Ovary (tissue), 9 donors: ENCODE data around the gene TCF12. TPM values are rescaled to one million over a fixed set of nuclear protein-coding genes. Genes with fewer than 3 reads are reported as not detected.

Source experiments
- DNase-seq, 5 donors: peaks; one replicate each; pipeline ENCODE4 v3.0.0-alpha.2; 2019 to 2020
- H3K27ac ChIP-seq, 2 donors: fragments of 200-600 bp; one replicate each; pipeline versions ENCODE4 v1.5.1 to v1.8.0; 2019 to 2022
- H3K27me3 ChIP-seq: fragments of 200-600 bp; one replicate; pipeline ENCODE4 v1.8.0; 2022
- H3K36me3 ChIP-seq: fragments of 200-600 bp; sonication (generic); one replicate; pipeline ENCODE4 v1.5.1; 2019
- H3K4me1 ChIP-seq: one replicate; pipeline ENCODE4 v1.8.1; 2013; ENCODE audit warnings: mild to moderate bottlenecking, moderate library complexity; ENCODE audit not compliant: insufficient read depth
- H3K4me3 ChIP-seq: fragments of 200-600 bp; sonication (generic); one replicate; pipeline ENCODE4 v1.5.1; 2017
- H3K9me3 ChIP-seq, 2 donors: fragments of 200-600 bp in 1 of 2; sonication (generic) in 1 of 2; one replicate each; pipeline versions ENCODE4 v1.5.1 to v1.8.1; 2013 to 2019; ENCODE audit warnings: mild to moderate bottlenecking in 1 of 2, moderate library complexity in 1 of 2
- EP300 ChIP-seq: sonication (generic); formaldehyde crosslinking; IDR thresholded peaks from one replicate; pipeline ENCODE4 v1.6.1; 2017; ENCODE audit warnings: antibody characterized with exemption
- POLR2A ChIP-seq: fragments of 450-650 bp; IDR thresholded peaks from one replicate; pipeline ENCODE4 v1.6.1; 2017; ENCODE audit warnings: antibody characterized with exemption, mild to moderate bottlenecking, moderate library complexity
- WGBS, 3 donors: extraction: QIAGEN DNeasy Blood & Tissue Kit in 1 of 3; methylation state at CpG; one replicate each; pipeline versions ENCODE4 v1.1.5 to v1.1.7; 2013 to 2017; 5-methylcytosine and 5-hydroxymethylcytosine counted together
- intact Hi-C, 4 donors: fragments of 100-400 bp; cut with DNase I; formaldehyde crosslinking; loops; one replicate each; pipeline versions ENCODE4 v1.11.0 to v1.15.1; 2022 to 2023
- polyA plus RNA-seq, 2 donors: library from polyadenylated mRNA; stranded (reverse); fragments of 200-250 nt in 1 of 2; fragments of 350-450 nt in 1 of 2; fragmentation: Illumina TruSeq in 1 of 2; extraction: RNeasy Lipid Tissue Mini Kit (QIAGEN cat#74804) in 1 of 2; gene quantifications; one replicate each; pipeline ENCODE4 v1.2.3, GENCODE V29; 2013 to 2014
- total RNA-seq, 7 donors: library from RNA; depleted of rRNA in 2 of 7; stranded (reverse); fragments of >200 nt in 2 of 7; fragmentation: NEBNext Ultra II Directional in 3 of 7; extraction: Animal tissue kit (Norgen Biotek cat#: 25700) in 3 of 7; gene quantifications; one replicate each; pipeline versions ENCODE4 v1.1.0 to v1.2.4, GENCODE V29; 2016 to 2023
- TF ChIP-seq, protein P1 (sequence below), 3 donors: fragments of 450-650 bp in 2 of 3; fragments of 200-600 bp in 1 of 3; IDR thresholded peaks; one replicate each; pipeline versions ENCODE4 v1.5.1 to v1.8.0; 2016 to 2022; ENCODE audit warnings: antibody characterized with exemption in 3 of 3, mild to moderate bottlenecking in 1 of 3
- donor health status: DM: no; HTN: no; CAD: no; lungs with moderate emphysema.
- donor health status: DM: no; HTN: no; CAD: no.
- donor health status: Bipolar disorder and iron deficiency.
- donor health status: DM: yes; HTN: yes; CAD: no.
- donor health status: DM: no; HTN: no; CAD: no.
- donor health status: DM: yes; HTN: yes; CAD: no.

TCF12 gene
- total and polyA plus RNA-seq, 9 donors = 28.6 to 150 (median 116) TPM

- no peaks in the 10 kb centered on the region for H3K9me3 ChIP-seq
- no peak for TF ChIP-seq POLR2A
- H3K27ac ChIP-seq = no peak overlapping the region
- no peak overlapping the region for H3K4me3 ChIP-seq
- no peak for DNase-seq
- H3K4me1 ChIP-seq = no peaks in the 10 kb centered on the region
- no peaks in the 10 kb centered on the region for H3K36me3 ChIP-seq
- intact Hi-C loops = no loop called here
- WGBS, 3 donors = 12 to 19% (median 18%) methylated on average over 6 of the region's 6 CpGs
- no peaks in the 10 kb centered on the region for H3K27me3 ChIP-seq
Observed at GRCh38 chr15:57251941-57252340, 333.5 kb downstream of the TCF12 start.

GRCh38 chr15:57253082-57253481, 334.6 kb downstream of the TCF12 start:
- no peaks in the 10 kb centered on the region for H3K36me3 ChIP-seq
- WGBS, 3 donors = 73 to 86% (median 81%) methylated on average over 5 of the region's 5 CpGs
- TF ChIP-seq POLR2A (no peak), EP300 (no peak)
- TF ChIP-seq, protein P1, sequence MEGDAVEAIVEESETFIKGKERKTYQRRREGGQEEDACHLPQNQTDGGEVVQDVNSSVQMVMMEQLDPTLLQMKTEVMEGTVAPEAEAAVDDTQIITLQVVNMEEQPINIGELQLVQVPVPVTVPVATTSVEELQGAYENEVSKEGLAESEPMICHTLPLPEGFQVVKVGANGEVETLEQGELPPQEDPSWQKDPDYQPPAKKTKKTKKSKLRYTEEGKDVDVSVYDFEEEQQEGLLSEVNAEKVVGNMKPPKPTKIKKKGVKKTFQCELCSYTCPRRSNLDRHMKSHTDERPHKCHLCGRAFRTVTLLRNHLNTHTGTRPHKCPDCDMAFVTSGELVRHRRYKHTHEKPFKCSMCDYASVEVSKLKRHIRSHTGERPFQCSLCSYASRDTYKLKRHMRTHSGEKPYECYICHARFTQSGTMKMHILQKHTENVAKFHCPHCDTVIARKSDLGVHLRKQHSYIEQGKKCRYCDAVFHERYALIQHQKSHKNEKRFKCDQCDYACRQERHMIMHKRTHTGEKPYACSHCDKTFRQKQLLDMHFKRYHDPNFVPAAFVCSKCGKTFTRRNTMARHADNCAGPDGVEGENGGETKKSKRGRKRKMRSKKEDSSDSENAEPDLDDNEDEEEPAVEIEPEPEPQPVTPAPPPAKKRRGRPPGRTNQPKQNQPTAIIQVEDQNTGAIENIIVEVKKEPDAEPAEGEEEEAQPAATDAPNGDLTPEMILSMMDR (IDR thresholded peaks at IDR 0.05) = no peak
- H3K4me3 ChIP-seq = no peak overlapping the region
- H3K27ac ChIP-seq = no peak overlapping the region
- no peaks in the 10 kb centered on the region for H3K4me1 ChIP-seq
- no peak for DNase-seq
- no peaks in the 10 kb centered on the region for H3K27me3 ChIP-seq
- intact Hi-C loops = no loop called here
- no peaks in the 10 kb centered on the region for H3K9me3 ChIP-seq

GRCh38 chr15:57253500-57253899, 335.1 kb downstream of the TCF12 start:
- Histone ChIP-seq H3K4me3 (no peak overlapping the region), H3K27me3 (no peaks in the 10 kb centered on the region), H3K9me3 (no peaks in the 10 kb centered on the region), H3K27ac (no peak overlapping the region), H3K36me3 (no peaks in the 10 kb centered on the region), H3K4me1 (no peaks in the 10 kb centered on the region)
- WGBS, 3 donors = 31 to 44% (median 42%) methylated on average over 2 of the region's 2 CpGs
- intact Hi-C loops = no loop called here
- TF ChIP-seq EP300 (no peak), POLR2A (no peak)
- TF ChIP-seq, protein P1 (IDR thresholded peaks at IDR 0.05) = no peak
- no peak for DNase-seq

- no peak for DNase-seq
- Histone ChIP-seq H3K4me3 (no peak overlapping the region), H3K9me3 (no peaks in the 10 kb centered on the region), H3K4me1 (no peaks in the 10 kb centered on the region), H3K27ac (no peak overlapping the region), H3K36me3 (no peaks in the 10 kb centered on the region), H3K27me3 (no peaks in the 10 kb centered on the region)
- intact Hi-C loops = no loop called here
- TF ChIP-seq POLR2A = no peak
- 80 to 91% (median 91%) methylated on average over 6 of the region's 6 CpGs for WGBS, 3 donors
Observed at GRCh38 chr15:57255751-57256341, 337.4 kb downstream of the TCF12 start.

DNA sequence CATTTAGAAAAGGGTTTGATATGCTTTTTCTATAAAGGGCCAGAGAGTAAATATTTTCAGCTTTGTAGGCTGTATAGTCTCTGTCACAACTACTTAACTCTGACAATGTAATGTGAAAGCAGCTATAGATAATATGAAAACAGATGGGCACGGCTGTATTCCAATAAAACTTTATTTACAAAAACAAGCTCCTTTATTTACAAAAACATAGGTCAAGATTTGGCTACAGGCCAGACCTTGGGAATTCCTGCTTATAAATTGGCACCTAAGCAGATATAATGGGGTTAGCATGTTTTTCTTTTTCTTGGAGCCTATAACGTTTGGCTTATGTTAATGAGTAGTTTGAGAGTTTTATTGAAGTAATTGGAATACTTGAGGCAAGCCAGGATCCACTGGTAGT, 338.5 kb downstream of the TCF12 start:
- no peak overlapping the region for H3K27ac ChIP-seq
- DNase-seq = no peak
- no peaks in the 10 kb centered on the region for H3K9me3 ChIP-seq
- no peaks in the 10 kb centered on the region for H3K27me3 ChIP-seq
- H3K4me3 ChIP-seq = no peak overlapping the region
- 12 to 47% (median 19%) methylated on average over 2 of the region's 2 CpGs for whole genome bisulfite sequencing, 3 donors
- TF ChIP-seq EP300 (no peak), POLR2A (no peak)
- TF ChIP-seq, protein P1 (IDR thresholded peaks at IDR 0.05) = no peak
- intact Hi-C loops = no loop called here
- no peaks in the 10 kb centered on the region for H3K36me3 ChIP-seq
- no peaks in the 10 kb centered on the region for H3K4me1 ChIP-seq
